H1 (cell line): ENCODE results near the gene ZNF28. TPM values are rescaled to one million over a fixed set of nuclear protein-coding genes. Genes with fewer than 3 reads are reported as not detected.

Experiments
- CTCF ChIA-PET: fragments of 300-600 bp; sonication (Branson Sonifier 250); formaldehyde crosslinking; loops from one replicate; lab custom pipeline; 2021; ENCODE audit not compliant: partially characterized antibody; lab: Charles Lee
- POLR2A ChIA-PET: fragments of 300-600 bp; sonication (Branson Sonifier 250); formaldehyde crosslinking; loops from one replicate; lab custom pipeline; 2021; ENCODE audit warnings: inconsistent platforms; ENCODE audit not compliant: partially characterized antibody; lab: Charles Lee
- DNase-seq, 2 experiments: peaks; one replicate each; pipeline versions ENCODE4 v3.0.0 to v3.0.0-alpha.2; 2010 to 2022; ENCODE audit warnings: low spot score in 2 of 2, low read depth in 1 of 2, mixed read lengths in 1 of 2
- FAIRE-seq: peaks from 2 replicates; lab custom pipeline; 2011; peaks lifted over from hg19 to GRCh38; lab: Jason Lieb, UNC
- H2AFZ ChIP-seq: 2 replicates; pipeline ENCODE4 v1.8.1; 2012; ENCODE audit warnings: low read length, inconsistent platforms
- H2AK5ac ChIP-seq: 2 replicates; pipeline ENCODE4 v1.6.1; 2013; ENCODE audit warnings: low read depth, low read length
- H2BK120ac ChIP-seq: replicated peaks from 2 replicates; pipeline ENCODE3; 2013; ENCODE audit warnings: low read depth, low read length, inconsistent platforms
- H2BK12ac ChIP-seq: 2 replicates; pipeline ENCODE4 v1.6.1; 2013; ENCODE audit warnings: low read depth, low read length
- H2BK15ac ChIP-seq: 2 replicates; pipeline ENCODE4 v1.6.1; 2013; ENCODE audit warnings: low read length
- H2BK20ac ChIP-seq: 2 replicates; pipeline ENCODE4 v1.6.1; 2013; ENCODE audit warnings: low read length
- H2BK5ac ChIP-seq: 2 replicates; pipeline ENCODE4 v1.6.1; 2013; ENCODE audit warnings: low read depth, low read length
- H3K14ac ChIP-seq: 2 replicates; pipeline ENCODE4 v1.6.1; 2013; ENCODE audit warnings: inconsistent platforms; ENCODE audit not compliant: insufficient read length
- H3K18ac ChIP-seq: 2 replicates; pipeline ENCODE4 v1.6.1; 2013; ENCODE audit warnings: low read length; ENCODE audit errors: extremely low read depth
- H3K23ac ChIP-seq: 2 replicates; pipeline ENCODE4 v1.6.1; 2013; ENCODE audit warnings: inconsistent platforms; ENCODE audit not compliant: insufficient read length
- H3K23me2 ChIP-seq: 2 replicates; pipeline ENCODE4 v1.6.1; 2013; ENCODE audit warnings: low read depth, low read length
- H3K27ac ChIP-seq: 2 replicates; pipeline ENCODE4 v1.6.1; 2011; ENCODE audit warnings: low read depth, low read length, inconsistent platforms
- H3K27me3 ChIP-seq, 4 experiments: replicated peaks in 1 of 4; 1 replicate in 1 of 4; 2 replicates in 3 of 4; pipeline versions ENCODE4 v1.6.1 to v1.8.1; 2011 to 2013; ENCODE audit warnings: low read length in 3 of 4, mild to moderate bottlenecking in 3 of 4, inconsistent platforms in 2 of 4, mixed read lengths in 2 of 4, moderate library complexity in 1 of 4; ENCODE audit not compliant: control insufficient read depth in 3 of 4, insufficient read depth in 3 of 4; ENCODE audit errors: extremely low read depth in 1 of 4
- H3K36me3 ChIP-seq, 4 experiments: 2 replicates each; pipeline versions ENCODE4 v1.6.1 to v1.8.1; 2011 to 2013; ENCODE audit warnings: mild to moderate bottlenecking in 4 of 4, low read length in 3 of 4, moderate library complexity in 2 of 4, control low read depth in 1 of 4, inconsistent platforms in 1 of 4; ENCODE audit not compliant: insufficient read depth in 4 of 4, control insufficient read depth in 2 of 4
- H3K4ac ChIP-seq: replicated peaks from 2 replicates; pipeline ENCODE3; 2013; ENCODE audit warnings: low read length, low read depth, mixed read lengths, inconsistent platforms; ENCODE audit not compliant: insufficient read length
- H3K4me1 ChIP-seq, 4 experiments: replicated peaks in 1 of 4; 1 replicate in 1 of 4; 2 replicates in 3 of 4; pipeline versions ENCODE4 v1.6.1 to v1.8.1; 2011 to 2013; ENCODE audit warnings: low read length in 3 of 4, inconsistent platforms in 2 of 4, mixed read lengths in 1 of 4; ENCODE audit not compliant: insufficient read depth in 4 of 4, control insufficient read depth in 3 of 4
- H3K4me2 ChIP-seq, 2 experiments: 2 replicates each; pipeline versions ENCODE4 v1.6.1 to v1.8.1; 2011 to 2013; ENCODE audit warnings: low read depth in 2 of 2, low read length in 2 of 2, control low read depth in 1 of 2, inconsistent platforms in 1 of 2, mild to moderate bottlenecking in 1 of 2; ENCODE audit not compliant: insufficient read depth in 1 of 2
- H3K4me3 ChIP-seq, 4 experiments: fragments of 200-600, 300-600 bp in 1 of 4; sonication (generic), shearing (Covaris generic), sonication (Bioruptor Twin) in 1 of 4; 2 replicates each; pipeline versions ENCODE4 v1.5.1 to v1.8.1; 2011 to 2016; ENCODE audit warnings: low read length in 4 of 4, low read depth in 3 of 4, control low read depth in 2 of 4, inconsistent platforms in 2 of 4, mild to moderate bottlenecking in 2 of 4, mixed read lengths in 1 of 4, moderate library complexity in 1 of 4; ENCODE audit not compliant: insufficient read depth in 2 of 4; ENCODE audit errors: extremely low read depth in 1 of 4
- H3K56ac ChIP-seq: replicated peaks from 2 replicates; pipeline ENCODE3; 2013; ENCODE audit warnings: low read depth, mild to moderate bottlenecking, mixed read lengths, low read length, inconsistent platforms; ENCODE audit not compliant: insufficient read length
- H3K79me1 ChIP-seq: 2 replicates; pipeline ENCODE4 v1.6.1; 2013; ENCODE audit warnings: low read depth, low read length, control low read depth
- H3K79me2 ChIP-seq, 2 experiments: 2 replicates each; pipeline versions ENCODE4 v1.6.1 to v1.8.1; 2012 to 2013; ENCODE audit warnings: low read length in 2 of 2, mild to moderate bottlenecking in 2 of 2, inconsistent platforms in 1 of 2; ENCODE audit not compliant: insufficient read depth in 2 of 2, control insufficient read depth in 1 of 2
- H3K9ac ChIP-seq, 4 experiments: replicated peaks in 1 of 4; 1 replicate in 1 of 4; 2 replicates in 3 of 4; pipeline versions ENCODE4 v1.6.1 to v1.8.1; 2011 to 2013; ENCODE audit warnings: low read depth in 3 of 4, low read length in 3 of 4, control low read depth in 2 of 4, mild to moderate bottlenecking in 2 of 4, moderate library complexity in 2 of 4, inconsistent platforms in 1 of 4; ENCODE audit errors: extremely low read depth in 1 of 4
- H3K9me3 ChIP-seq, 2 experiments: 2 replicates each; pipeline versions ENCODE4 v1.6.1 to v1.8.1; 2012 to 2013; ENCODE audit warnings: mild to moderate bottlenecking in 2 of 2, moderate library complexity in 2 of 2, control low read depth in 1 of 2, inconsistent platforms in 1 of 2, low read depth in 1 of 2, low read length in 1 of 2, mixed read lengths in 1 of 2; ENCODE audit not compliant: insufficient read depth in 2 of 2
- H4K20me1 ChIP-seq, 2 experiments: replicated peaks in 1 of 2; 2 replicates each; pipeline versions ENCODE3 to v1.8.1; 2011 to 2013; ENCODE audit warnings: inconsistent platforms in 2 of 2, low read length in 2 of 2, mild to moderate bottlenecking in 1 of 2; ENCODE audit not compliant: insufficient read depth in 2 of 2, control insufficient read depth in 1 of 2
- H4K5ac ChIP-seq: 2 replicates; pipeline ENCODE4 v1.6.1; 2013; ENCODE audit warnings: low read length, low read depth, mixed read lengths, inconsistent platforms; ENCODE audit not compliant: insufficient read length
- H4K8ac ChIP-seq: 2 replicates; pipeline ENCODE4 v1.8.0; 2013; ENCODE audit warnings: mild to moderate bottlenecking, moderate library complexity, low read length, inconsistent platforms; ENCODE audit not compliant: insufficient read depth; ENCODE audit errors: extremely low read depth
- H4K91ac ChIP-seq: replicated peaks from 2 replicates; pipeline ENCODE3; 2013; ENCODE audit warnings: low read length, mixed read lengths, inconsistent platforms; ENCODE audit not compliant: insufficient read length
- CHD1 ChIP-seq: IDR thresholded peaks from 2 replicates; pipeline ENCODE4 v1.6.1; 2012; ENCODE audit warnings: low read depth, low read length, improper control_type of control experiment
- GABPA ChIP-seq: IDR thresholded peaks from 2 replicates; pipeline ENCODE4 v1.6.1; 2011; ENCODE audit warnings: mild to moderate bottlenecking, low read length, moderate library complexity, borderline replicate concordance; ENCODE audit not compliant: insufficient read depth
- HDAC2 ChIP-seq, 2 experiments: fragments of 300-600 bp in 1 of 2; sonication (generic) in 1 of 2; IDR thresholded peaks; 2 replicates each; pipeline ENCODE4 v1.6.1; 2011 to 2012; ENCODE audit warnings: low read depth in 2 of 2, low read length in 2 of 2, mild to moderate bottlenecking in 2 of 2, moderate library complexity in 2 of 2, borderline replicate concordance in 1 of 2, inconsistent platforms in 1 of 2
- NANOG ChIP-seq: IDR thresholded peaks from 2 replicates; pipeline ENCODE4 v1.6.1; 2011; ENCODE audit warnings: low read length, low read depth, mild to moderate bottlenecking, inconsistent platforms; ENCODE audit not compliant: insufficient read depth, poor library complexity, severe bottlenecking
- RAD21 ChIP-seq, 2 experiments: IDR thresholded peaks in 1 of 2; conservative IDR thresholded peaks in 1 of 2; 2 replicates each; pipeline ENCODE4 v1.6.1; 2011; ENCODE audit warnings: low read depth in 2 of 2, low read length in 2 of 2, improper control_type of control experiment in 1 of 2, inconsistent platforms in 1 of 2, mild to moderate bottlenecking in 1 of 2, moderate library complexity in 1 of 2
- RNF2 ChIP-seq: fragments of 200-900, 300-1000 bp; sonication (generic); IDR thresholded peaks from 2 replicates; pipeline ENCODE4 v1.7.1; 2016; ENCODE audit warnings: borderline replicate concordance, low read depth, mild to moderate bottlenecking, antibody characterized with exemption, low read length; ENCODE audit not compliant: poor library complexity, severe bottlenecking; ENCODE audit errors: missing control alignments
- TBP ChIP-seq: IDR thresholded peaks from 2 replicates; pipeline ENCODE4 v1.6.1; 2011; ENCODE audit warnings: low read depth, low read length, improper control_type of control experiment
- WGBS, 2 experiments: shearing (Covaris generic) in 1 of 2; methylation state at CpG; one replicate each; pipeline versions ENCODE4 v1.1.6 to v1.1.7; 2013 to 2015; ENCODE audit warnings: low lambda C conversion rate in 2 of 2, mixed read lengths in 2 of 2, inconsistent platforms in 1 of 2, low coverage in 1 of 2, missing lambda C conversion rate in 1 of 2; ENCODE audit not compliant: insufficient replicate concordance in 2 of 2, insufficient coverage in 1 of 2, insufficient read length in 1 of 2; ENCODE audit errors: extremely low coverage in 1 of 2, missing lambda C conversion rate in 1 of 2; 5-methylcytosine and 5-hydroxymethylcytosine counted together
- polyA plus RNA-seq, 7 experiments: library from polyadenylated mRNA; depleted of rRNA in 3 of 7; stranded (reverse) in 5 of 7; unstranded in 2 of 7; fragments of >200 nt in 5 of 7; fragments of 200-250 nt in 2 of 7; gene quantifications; 1 replicate in 5 of 7; 2 replicates in 1 of 7; 4 replicates in 1 of 7; pipeline versions ENCODE4 v1.2.1 to v1.2.3, GENCODE V29; 2011 to 2013; ENCODE audit warnings: missing spikeins in 2 of 7, mixed read lengths in 2 of 7
- total RNA-seq: library from RNA; stranded (reverse); fragmentation: NEBNext Ultra II Directional; extraction: Animal tissue kit (Norgen Biotek cat#: 25700); gene quantifications from 2 replicates; pipeline ENCODE4 v1.2.1, GENCODE V29; 2021

Gene ZNF28
- total and polyA plus RNA-seq, 2 of the 8 experiments (the other 6 are each of a cell fraction or from before 2014, with no cell fraction given): 7.3 to 23.0 TPM

- H3K79me2 ChIP-seq: no peaks in the 10 kb centered on the region
- H4K5ac ChIP-seq: no peak overlapping the region
- peaks cover 0 to 17% (median 6%) of the 10 kb centered on the region in 4 experiments; a peak in 5 of 7 replicates for H3K27me3 ChIP-seq
- 4% methylated on average over 14 of the region's 23 CpGs; no CpG with 5 or more reads in 1 of the 2 experiments for WGBS, 2 experiments
- H3K23me2 ChIP-seq: peaks cover 8% of the 10 kb centered on the region; the same call in 1 of the 2 replicates
- H2AK5ac ChIP-seq: no peak overlapping the region
- H4K91ac ChIP-seq: no peak overlapping the region
- no peak overlapping the region for H2BK20ac ChIP-seq
- H4K8ac ChIP-seq: no peak overlapping the region; the same call in 1 of the 2 replicates
- DNase-seq: peak in 1 of 2 experiments; percentile 55
- no peak overlapping the region for H3K4ac ChIP-seq
- no peak overlapping the region for H2BK120ac ChIP-seq
- no peak overlapping the region for H3K14ac ChIP-seq
- no peak overlapping the region for H2BK5ac ChIP-seq
- H4K20me1 ChIP-seq: no peaks in the 10 kb centered on the region
- no peak for FAIRE-seq
- H3K56ac ChIP-seq: no peak overlapping the region
- H3K23ac ChIP-seq: no peak overlapping the region
- no peaks in the 10 kb centered on the region for H3K36me3 ChIP-seq
- no peaks in the 10 kb centered on the region for H3K9me3 ChIP-seq
- ChIA-PET CTCF (no interaction called here), POLR2A (no interaction called here)
- no peak overlapping the region for H3K27ac ChIP-seq
- H3K9ac ChIP-seq: no peak overlapping the region
- TF ChIP-seq NANOG (no peak), TBP (no peak), CHD1 (no peak), RAD21 (IDR thresholded peaks at IDR 0.05 in 1 of 2, conservative IDR thresholded peaks at IDR 0.05 in 1 of 2; ENCODE audit: low read depth in 2 of 2, low read length in 2 of 2) (no peak), GABPA (no peak), HDAC2 (IDR thresholded peaks at IDR 0.05; ENCODE audit: borderline replicate concordance in 1 of 2, low read depth in 2 of 2, low read length in 2 of 2) (no peak), RNF2 (no peak)
- H3K4me1 ChIP-seq: 0 out of 7 replicates have a peak, but pooled peaks cover 0 to 2% (median 0%) of the 10 kb centered on the region in 4 experiments
- H3K79me1 ChIP-seq: no peaks in the 10 kb centered on the region
- H2BK15ac ChIP-seq: no peak overlapping the region
- H3K4me2 ChIP-seq: peak overlapping the region; percentile 59 to 70
- H3K18ac ChIP-seq: no peak overlapping the region
- H2AFZ ChIP-seq: peak overlapping the region; percentile 86
- peak overlapping the region; percentile 69 to 90 (median 72) for H3K4me3 ChIP-seq
- no peak overlapping the region for H2BK12ac ChIP-seq
Observed at GRCh38 chr19:52786078-52786463, 35.4 kb downstream of the ZNF28 start.
